Activated naive CD8-positive, alpha-beta T cell (primary cell): ENCODE measurements around the gene SF3B2.

Experiments
- H3K27ac Mint-ChIP-seq: one replicate; pipeline ENCODE4 v1.8.0; 2021; ENCODE audit warnings: mixed read lengths
- H3K27me3 Mint-ChIP-seq: one replicate; pipeline ENCODE4 v1.8.0; 2021; ENCODE audit warnings: mixed read lengths
- H3K36me3 Mint-ChIP-seq: one replicate; pipeline ENCODE4 v1.8.0; 2021; ENCODE audit warnings: mixed read lengths
- H3K4me1 Mint-ChIP-seq: one replicate; pipeline ENCODE4 v1.8.0; 2021; ENCODE audit warnings: low read depth, mixed read lengths
- H3K4me3 Mint-ChIP-seq: one replicate; pipeline ENCODE4 v1.8.0; 2021; ENCODE audit warnings: mild to moderate bottlenecking, mixed read lengths
- H3K9me3 Mint-ChIP-seq: one replicate; pipeline ENCODE4 v1.8.0; 2021; ENCODE audit warnings: low read depth, mixed read lengths

The SF3B2 gene

DNA sequence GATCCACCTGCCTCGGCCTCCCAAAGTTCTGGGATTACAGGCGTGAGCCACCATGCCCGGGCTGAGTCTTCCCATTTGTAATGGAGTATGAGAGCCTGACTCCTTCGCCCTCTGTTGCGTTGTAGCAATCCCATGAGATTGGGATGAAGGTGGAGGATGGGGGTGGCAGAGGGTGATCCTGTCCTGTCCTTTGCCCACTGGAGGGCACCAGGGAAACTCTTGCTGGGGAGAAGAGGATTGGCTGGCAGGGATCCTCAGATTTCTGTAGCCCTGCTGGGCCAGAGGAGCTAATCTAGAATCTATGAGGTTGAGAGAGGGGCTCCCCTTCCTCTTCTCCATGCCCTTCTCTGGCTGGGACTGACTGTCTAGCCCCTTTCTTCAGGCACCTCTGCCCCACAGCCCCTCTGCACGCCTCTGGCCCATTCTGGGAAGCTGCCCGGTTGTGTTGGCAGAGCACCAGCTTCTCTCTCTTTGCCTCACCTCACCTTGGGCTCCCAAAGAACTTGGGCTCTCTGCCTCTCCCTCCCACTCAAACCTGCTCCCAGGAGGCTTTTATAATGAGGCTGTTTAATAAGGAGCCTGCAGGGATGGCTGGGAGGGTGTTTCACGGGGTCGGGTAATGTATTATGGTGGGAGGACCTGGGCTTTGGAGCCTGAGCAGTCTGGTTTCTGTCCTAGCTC, 16.4 kb upstream of the SF3B2 start:
- Mint-ChIP-seq H3K27me3 (peaks cover 2% of the 10 kb centered on the region), H3K4me3 (no peak overlapping the region), H3K27ac (no peak overlapping the region), H3K9me3 (no peaks in the 10 kb centered on the region), H3K36me3 (no peaks in the 10 kb centered on the region), H3K4me1 (no peaks in the 10 kb centered on the region)

DNA sequence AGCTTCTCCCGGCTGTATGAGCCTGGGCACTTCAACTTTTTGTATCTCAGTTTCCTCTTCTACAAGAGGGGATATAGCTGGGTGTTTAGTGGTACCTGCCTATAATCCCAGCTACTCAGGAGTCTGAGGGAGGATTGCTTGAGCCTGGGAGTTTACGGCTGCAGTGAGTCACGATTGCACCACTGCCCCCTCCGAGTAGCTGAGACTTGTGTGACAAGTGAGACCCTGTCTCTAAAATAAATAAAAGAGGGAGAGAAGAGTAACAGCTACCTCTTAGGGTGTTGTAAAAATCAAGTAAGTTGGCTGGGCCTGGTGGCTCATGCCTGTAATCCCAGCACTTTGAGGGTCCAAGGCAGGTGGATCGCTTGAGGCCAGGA, 15.8 kb upstream of the SF3B2 start:
- Mint-ChIP-seq H3K27ac (no peak overlapping the region), H3K4me3 (no peak overlapping the region), H3K4me1 (no peaks in the 10 kb centered on the region), H3K9me3 (no peaks in the 10 kb centered on the region), H3K27me3 (peaks cover 2% of the 10 kb centered on the region), H3K36me3 (no peaks in the 10 kb centered on the region)

DNA sequence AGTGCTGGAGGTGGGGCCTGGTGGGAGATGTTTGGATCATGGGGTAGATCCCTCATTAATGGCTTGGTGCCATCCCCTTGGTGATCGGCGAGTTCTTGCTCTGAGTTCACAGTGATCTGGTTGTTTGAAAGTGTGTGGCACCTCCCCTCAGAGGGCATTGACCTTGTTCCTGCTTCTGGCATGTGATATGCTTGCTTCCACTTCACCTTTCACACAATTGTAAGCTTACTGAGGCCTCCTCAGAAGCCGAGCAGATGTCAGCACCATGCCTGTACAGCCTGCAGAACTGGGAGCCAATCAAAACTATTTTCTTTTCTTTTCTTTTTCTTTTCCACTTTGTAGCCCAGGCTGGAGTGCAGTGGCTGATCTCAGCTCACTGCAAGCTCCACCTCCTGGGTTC, 14.8 kb upstream of the SF3B2 start:
- Mint-ChIP-seq H3K4me3 (no peak overlapping the region), H3K4me1 (no peaks in the 10 kb centered on the region), H3K9me3 (no peaks in the 10 kb centered on the region), H3K27me3 (peaks cover 2% of the 10 kb centered on the region), H3K27ac (no peak overlapping the region), H3K36me3 (no peaks in the 10 kb centered on the region)

DNA sequence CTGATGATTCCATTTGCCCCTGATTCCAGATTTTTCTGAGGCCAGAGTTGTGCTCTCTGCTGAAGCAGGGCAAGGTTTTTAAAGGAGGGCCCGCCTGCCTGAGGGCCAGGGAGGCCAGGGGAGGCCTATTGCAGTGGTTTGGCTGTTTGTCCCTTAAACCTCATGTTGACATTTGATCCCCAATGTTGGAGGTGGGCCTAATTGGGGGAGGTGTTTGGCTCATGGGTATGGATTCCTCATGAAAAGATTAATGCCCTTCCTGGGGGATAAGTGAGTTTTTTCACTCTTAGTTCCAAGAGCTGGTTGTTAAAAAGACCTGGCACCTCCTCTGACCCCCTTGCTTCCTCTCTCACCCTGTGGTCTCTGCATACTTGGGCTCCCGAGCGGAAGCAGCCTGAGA, 12.4 kb upstream of the SF3B2 start:
- Mint-ChIP-seq H3K27ac (no peak overlapping the region), H3K27me3 (peaks cover 2% of the 10 kb centered on the region), H3K36me3 (no peaks in the 10 kb centered on the region), H3K4me3 (no peak overlapping the region), H3K9me3 (no peaks in the 10 kb centered on the region), H3K4me1 (peaks cover 3% of the 10 kb centered on the region)

DNA sequence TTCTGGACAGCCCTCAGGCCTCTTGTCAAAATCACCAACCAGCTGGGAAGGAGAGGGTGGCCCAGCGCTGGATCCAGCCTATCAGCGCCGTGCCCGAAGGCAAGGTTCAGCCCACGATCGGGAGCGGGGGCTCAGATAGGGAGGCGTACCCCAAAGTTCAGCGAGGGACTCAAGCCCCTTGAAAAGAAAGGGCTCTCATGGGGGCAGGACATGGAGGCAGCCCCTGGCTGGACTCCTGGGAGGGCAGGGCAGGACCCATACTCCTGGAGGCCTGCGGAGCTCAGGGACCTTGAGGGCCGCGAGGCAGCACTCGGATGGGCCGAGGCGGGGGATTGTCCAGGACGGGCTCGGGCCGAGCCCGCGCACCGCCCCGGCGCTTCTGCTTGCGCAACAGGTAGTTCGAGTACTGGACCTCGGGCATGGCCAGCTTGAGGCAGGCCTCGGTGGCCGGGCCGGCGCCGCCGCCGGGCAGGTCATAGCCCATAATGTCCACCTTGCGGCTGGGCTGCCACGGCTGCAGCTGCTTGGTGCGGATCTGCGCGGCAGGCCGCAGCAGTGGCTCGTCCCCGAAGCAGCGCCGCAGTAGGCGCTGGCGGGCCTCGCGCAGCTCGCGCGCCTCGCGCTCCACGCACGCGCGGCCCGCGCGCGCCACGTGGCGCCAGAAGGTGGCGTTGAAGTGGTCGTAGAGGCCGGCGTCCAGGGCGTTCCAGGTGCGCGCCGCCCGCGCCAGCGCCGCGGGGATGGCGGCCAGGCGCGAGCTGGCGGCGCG, 9.8 kb upstream of the SF3B2 start:
- peaks cover 11% of the 10 kb centered on the region for H3K4me1 Mint-ChIP-seq

DNA sequence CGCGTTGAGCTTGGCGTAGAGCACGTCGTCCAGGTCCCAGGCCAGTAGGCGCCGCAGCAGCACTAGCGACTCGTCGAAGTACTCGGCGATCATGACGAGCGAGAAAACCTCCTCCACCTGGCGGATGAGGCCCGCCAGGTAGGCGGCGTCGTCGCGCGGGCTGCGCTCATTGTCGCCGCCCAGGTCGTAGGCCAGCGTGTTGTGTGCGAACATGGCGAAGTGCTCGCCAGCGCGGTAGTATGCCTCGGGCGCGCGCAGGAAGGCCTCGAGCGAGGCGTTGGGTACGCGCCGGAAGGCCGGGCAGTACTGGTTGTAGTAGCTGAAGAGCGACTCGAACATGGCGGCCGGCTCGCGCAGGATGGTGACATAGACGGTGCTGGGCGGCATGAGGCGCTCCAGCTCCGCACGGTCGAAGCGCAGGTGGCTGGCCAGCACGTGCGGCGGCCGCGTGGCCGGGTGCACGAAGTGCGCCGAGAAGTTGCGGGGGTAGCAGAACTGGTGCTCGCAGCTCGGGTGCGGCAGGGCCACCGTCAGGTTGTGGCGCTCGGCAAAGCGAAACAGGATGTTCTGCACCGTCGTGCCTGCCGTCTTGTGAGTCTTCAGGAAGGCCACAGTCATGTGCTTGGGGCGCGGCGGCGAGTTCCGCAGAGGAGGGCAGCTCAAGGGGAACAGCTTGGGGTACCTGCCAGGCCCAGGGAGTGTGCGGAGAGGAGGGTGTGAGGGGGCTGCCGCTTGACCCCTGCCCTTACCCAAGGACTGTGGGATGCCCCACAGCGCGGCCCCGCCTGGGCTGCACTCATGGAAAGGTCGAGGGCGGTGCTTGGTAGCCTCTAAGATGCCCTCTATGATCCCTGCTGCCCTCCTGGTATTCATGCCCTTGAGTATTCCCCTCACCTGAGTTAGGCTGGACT, 8.9 kb upstream of the SF3B2 start:
- Mint-ChIP-seq H3K27me3 (no peaks in the 10 kb centered on the region), H3K9me3 (no peaks in the 10 kb centered on the region)

More for the DNA sequence above, 9.8 kb upstream of the SF3B2 start:
- Mint-ChIP-seq H3K9me3 (no peaks in the 10 kb centered on the region), H3K27ac (no peak overlapping the region), H3K27me3 (no peaks in the 10 kb centered on the region), H3K36me3 (no peaks in the 10 kb centered on the region), H3K4me3 (no peak overlapping the region)

DNA sequence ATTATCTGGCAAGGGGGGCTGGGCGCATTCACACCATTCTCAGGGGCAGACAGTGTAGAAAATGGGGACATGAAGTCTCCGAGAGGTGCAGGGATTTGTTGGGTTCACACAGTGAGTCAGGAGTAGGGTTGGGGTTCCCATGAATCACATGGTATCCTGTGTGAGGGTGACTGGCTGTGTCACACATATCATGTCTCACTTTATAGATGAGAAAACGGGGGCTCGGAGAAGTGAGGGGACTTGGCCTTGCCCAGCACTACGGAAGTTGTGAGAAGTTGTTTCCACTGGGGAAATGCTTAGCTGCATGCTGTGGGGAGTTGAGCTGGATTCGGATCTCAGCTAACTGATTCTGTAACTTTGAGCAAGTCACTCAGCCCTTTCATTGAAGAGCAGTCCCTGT, 7.4 kb upstream of the SF3B2 start:
- Mint-ChIP-seq H3K4me1 (peaks cover 16% of the 10 kb centered on the region), H3K4me3 (peak overlapping the region; percentile 31), H3K27me3 (peaks cover 2% of the 10 kb centered on the region), H3K36me3 (no peaks in the 10 kb centered on the region), H3K9me3 (no peaks in the 10 kb centered on the region), H3K27ac (no peak overlapping the region)

More for the DNA sequence above, 8.9 kb upstream of the SF3B2 start:
- Mint-ChIP-seq H3K4me1 (peaks cover 11% of the 10 kb centered on the region), H3K4me3 (no peak overlapping the region), H3K36me3 (no peaks in the 10 kb centered on the region), H3K27ac (no peak overlapping the region)

DNA sequence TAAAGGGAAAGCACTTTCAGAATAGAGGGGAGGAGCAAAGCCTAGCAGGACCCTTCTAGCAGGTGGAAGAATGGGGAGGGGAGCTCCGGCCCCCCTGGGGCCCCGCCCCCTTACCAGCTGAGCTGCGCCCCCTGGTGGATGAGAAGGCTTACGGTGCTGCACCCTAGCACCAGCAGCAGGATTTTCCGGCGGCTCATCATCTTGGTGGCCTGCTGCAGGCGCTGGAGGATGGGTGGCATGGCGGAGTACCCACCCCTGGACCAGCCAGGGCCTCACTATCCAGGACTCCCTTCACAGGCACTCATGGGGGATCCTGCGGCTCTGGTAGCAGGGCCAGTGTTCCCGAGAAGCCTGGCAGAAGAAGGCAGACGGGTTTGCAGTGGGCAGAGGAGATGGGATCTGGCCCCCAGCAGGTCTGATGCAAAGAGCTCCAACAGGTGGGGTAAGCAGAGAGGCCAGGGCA, 7.0 kb upstream of the SF3B2 start:
- H3K4me1 Mint-ChIP-seq = peaks cover 16% of the 10 kb centered on the region
- no peak overlapping the region for H3K27ac Mint-ChIP-seq
- peak overlapping the region; percentile 31 for H3K4me3 Mint-ChIP-seq
- H3K36me3 Mint-ChIP-seq = no peaks in the 10 kb centered on the region
- H3K27me3 Mint-ChIP-seq = peaks cover 2% of the 10 kb centered on the region
- H3K9me3 Mint-ChIP-seq = no peaks in the 10 kb centered on the region

DNA sequence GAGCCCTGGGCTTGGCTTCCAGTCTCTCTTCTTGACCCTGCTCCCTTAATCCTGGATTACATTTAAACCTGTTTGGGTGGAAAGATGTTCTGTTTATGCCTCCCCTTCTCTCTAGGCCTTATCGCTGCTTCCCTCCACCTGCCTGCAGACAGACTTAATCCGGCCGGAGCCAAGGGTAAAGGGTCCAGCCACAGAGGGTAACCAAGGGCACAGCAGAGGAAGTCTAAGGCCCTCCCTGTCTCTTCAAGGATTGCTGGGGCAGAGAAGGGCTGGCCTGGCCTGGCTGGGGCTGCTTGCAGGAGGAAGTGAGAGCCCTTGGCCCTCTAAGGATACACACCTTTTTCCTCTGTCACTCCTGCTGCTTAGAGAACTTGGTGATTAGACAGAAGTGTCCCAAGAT, 5.3 kb upstream of the SF3B2 start:
- Mint-ChIP-seq H3K27ac (no peak overlapping the region), H3K9me3 (no peaks in the 10 kb centered on the region), H3K27me3 (peaks cover 2% of the 10 kb centered on the region), H3K36me3 (no peaks in the 10 kb centered on the region), H3K4me3 (no peak overlapping the region), H3K4me1 (peaks cover 25% of the 10 kb centered on the region)

DNA sequence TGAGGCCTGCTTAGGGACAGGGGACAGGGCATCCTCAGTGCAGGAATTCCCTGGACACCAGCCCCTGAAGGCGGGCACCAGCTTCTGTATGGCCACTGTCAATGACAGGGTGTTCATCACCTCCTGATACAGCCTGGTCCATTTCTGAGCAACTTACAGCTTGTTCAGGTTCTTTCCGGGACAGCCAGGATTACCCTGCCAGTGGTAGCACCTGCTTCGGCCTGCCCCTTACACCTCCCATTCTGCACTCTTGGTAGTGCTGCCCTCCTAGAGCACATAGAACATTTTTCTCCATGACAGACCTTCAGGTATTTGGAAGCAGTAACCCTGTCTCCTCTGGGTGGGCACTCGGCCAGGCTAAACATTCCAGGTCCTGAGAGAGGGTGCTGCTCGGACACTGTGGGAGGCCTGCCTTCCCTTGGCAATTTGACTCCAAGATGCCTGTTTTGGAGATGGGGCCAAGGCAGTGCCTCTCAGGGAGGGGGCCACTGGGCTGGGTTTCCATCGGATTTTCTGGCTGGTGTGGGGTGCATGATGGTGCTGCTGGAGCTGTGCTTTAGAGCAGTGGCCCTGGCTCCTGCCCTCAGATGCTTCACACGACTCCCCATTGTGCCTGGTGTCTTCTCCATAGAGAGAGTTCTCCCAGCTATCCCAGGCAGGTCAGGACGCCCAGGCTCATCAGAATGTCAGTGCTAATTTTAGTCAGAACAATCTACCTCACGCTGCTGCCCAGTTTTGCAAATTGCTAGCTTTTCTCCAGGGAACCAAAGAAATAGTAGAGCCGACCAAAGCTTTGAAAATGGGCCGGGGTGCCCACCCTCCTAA, 4.4 kb upstream of the SF3B2 start:
- Mint-ChIP-seq H3K9me3 (no peaks in the 10 kb centered on the region), H3K27ac (no peak overlapping the region), H3K4me3 (no peak overlapping the region), H3K36me3 (peaks cover 3% of the 10 kb centered on the region), H3K27me3 (peaks cover 2% of the 10 kb centered on the region), H3K4me1 (peaks cover 30% of the 10 kb centered on the region)

DNA sequence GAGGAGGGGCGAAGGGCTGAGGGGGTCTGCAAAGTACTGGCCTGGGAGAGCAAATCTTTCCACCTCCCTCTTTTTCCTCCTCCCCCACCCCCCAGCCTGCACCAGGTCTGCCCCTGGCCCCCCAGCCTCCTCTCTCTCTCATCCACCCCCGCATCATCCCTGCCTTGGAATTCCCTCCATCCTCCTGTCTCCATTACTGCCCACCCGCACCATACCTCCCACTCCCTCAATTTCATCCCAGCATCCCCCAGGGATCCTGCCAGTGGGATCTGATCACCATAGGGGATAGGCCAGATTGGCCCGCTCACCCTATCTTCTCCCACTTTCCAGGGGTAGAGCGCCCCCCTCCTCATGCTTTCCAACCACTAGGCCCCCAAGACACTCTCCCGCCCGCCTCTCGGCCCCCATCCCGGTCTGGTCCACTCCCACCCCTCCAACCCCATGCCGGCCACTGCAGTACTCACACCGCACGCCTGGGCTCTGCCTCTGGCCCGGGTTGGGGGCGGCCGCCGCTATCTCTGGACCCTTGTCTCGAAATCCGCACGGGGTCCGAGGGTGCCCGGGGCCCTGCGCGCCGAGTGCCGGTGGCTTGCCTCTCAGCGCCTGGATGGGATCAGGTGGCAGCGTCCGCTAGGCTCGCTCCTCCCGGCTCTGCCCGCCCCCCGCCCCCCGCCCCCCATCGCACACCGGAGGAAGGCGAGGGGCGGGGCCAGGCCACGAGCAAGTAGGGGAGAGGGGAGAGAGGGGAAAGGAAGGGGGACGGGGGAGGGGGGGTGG, 3.4 kb upstream of the SF3B2 start, which contains the start of gene GAL3ST3:
GAL3ST3 (minus strand) TSS at position 615 of the 777 bp plus-strand sequence. CDS start 3,746 bp downstream, outside the sequence.
- Mint-ChIP-seq H3K27me3 (peaks cover 2% of the 10 kb centered on the region), H3K27ac (peak within 1 kb of the TSS; percentile 68), H3K36me3 (peaks cover 7% of the 10 kb centered on the region), H3K4me3 (peak within 1 kb of the TSS; percentile 32), H3K4me1 (peaks cover 37% of the 10 kb centered on the region), H3K9me3 (no peaks in the 10 kb centered on the region)

DNA sequence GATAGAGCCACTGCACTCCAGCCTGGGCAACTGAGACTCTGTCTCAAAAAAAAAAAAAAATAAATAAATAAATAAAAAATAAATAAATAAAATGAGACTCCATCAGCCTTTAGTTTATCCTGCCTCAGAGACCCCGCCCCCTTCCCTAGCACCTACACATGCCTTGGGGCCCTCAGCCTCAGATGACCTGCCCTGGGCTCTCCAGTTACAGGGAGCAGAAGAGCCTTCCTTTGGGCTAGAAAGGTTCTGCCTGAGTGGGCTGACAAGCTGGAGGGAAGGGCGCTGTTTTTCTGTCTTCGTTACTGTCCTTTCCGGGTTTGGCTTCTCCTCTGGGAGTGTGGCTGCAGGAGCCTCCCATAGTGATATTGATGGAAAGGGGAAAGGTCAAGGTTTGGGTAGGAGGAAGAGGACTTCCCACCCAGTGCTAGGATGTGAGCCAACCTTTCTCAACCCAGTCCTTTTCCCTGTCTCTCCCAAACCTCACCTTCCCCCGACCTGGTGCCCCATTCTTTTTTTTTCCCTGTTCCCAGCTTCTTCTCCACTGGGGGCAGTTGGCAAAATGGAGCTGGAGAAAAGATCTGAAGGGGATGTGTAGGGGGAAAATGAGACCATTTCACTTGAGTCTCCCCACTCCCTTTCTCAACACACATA, 1.5 kb upstream of the SF3B2 start:
- peaks cover 11% of the 10 kb centered on the region for H3K36me3 Mint-ChIP-seq

DNA sequence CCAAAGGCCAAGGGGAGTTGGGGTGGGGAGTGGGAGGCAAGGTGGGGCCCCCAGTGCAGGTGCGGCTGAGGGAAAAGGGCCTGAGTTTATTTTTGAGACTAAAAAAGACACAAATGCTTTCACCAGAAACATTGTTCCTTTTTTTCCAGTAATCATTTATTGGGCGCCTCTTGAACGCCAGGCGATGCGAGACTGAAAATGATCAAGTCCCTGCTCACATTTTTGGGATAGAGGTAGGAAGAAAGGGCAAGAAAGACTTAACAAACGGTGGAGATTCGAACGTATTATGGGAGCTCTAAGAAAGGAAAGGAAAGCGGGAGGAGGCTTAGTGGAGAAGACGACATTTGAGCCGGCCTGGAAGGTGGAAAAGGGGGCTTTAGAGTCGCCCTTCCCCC, 796 bp upstream of the SF3B2 start:
- peaks cover 2% of the 10 kb centered on the region for H3K27me3 Mint-ChIP-seq
- peaks cover 32% of the 10 kb centered on the region for H3K4me1 Mint-ChIP-seq
- H3K36me3 Mint-ChIP-seq = peaks cover 11% of the 10 kb centered on the region
- H3K27ac Mint-ChIP-seq = peak overlapping the region; percentile 85
- no peaks in the 10 kb centered on the region for H3K9me3 Mint-ChIP-seq
- H3K4me3 Mint-ChIP-seq = peak overlapping the region; percentile 99

More for the DNA sequence above, 1.5 kb upstream of the SF3B2 start:
- peaks cover 2% of the 10 kb centered on the region for H3K27me3 Mint-ChIP-seq
- peak overlapping the region; percentile 99 for H3K4me3 Mint-ChIP-seq
- peaks cover 34% of the 10 kb centered on the region for H3K4me1 Mint-ChIP-seq
- H3K27ac Mint-ChIP-seq = peak overlapping the region; percentile 85
- H3K9me3 Mint-ChIP-seq = no peaks in the 10 kb centered on the region
